ENCODE measurements around the gene KIF1B.
A peak's percentile ranks its signal among the peaks of the same experiment; 100 is the strongest.
"Not testable (repeated sequence)": the region's sequence is repeated elsewhere in the genome, so short reads cannot be mapped to it uniquely, and the experiment has no call there.

The KIF1B gene

DNA sequence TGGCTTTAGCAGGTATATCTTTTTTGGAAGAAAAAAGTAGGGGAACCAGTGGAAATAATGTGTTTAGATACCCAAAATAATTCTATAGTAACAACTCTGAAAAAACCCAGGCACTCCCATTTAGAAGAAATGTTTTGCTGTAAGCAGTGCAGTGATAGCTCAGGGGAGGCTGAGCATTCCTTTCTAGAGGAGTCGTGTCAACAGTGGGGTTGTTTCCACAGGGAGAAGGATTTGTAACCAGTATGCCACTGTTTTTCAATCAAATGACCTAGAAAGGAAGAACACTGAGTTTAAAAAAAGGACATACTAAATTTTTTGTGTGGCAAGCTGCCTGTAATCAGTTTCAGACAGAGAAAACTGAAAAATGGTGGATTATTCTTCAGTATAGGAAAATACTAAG is 190.9 kb downstream of the KIF1B start:
- no peak for DNase-seq
- CTCF ChIA-PET: interaction anchor here (2.6 to 6.3 kb wide), 3 partner anchors 9 to 28 kb away, joined by 7 to 56 read pairs (median 16); partner anchors contain the start of gene CENPS
- Histone ChIP-seq H3K36me3 (ENCODE audit: control insufficient read depth in 4 of 4, insufficient read depth in 4 of 4, low read length in 3 of 4) (peaks cover 12 to 37% (median 27%) of the 10 kb centered on the region in 4 experiments), H3K27me3 (replicated peaks in 2 of 5; ENCODE audit: control insufficient read depth in 4 of 5, insufficient read depth in 5 of 5, low read length in 4 of 5) (no peaks in the 10 kb centered on the region), H3K9me3 (ENCODE audit: control extremely low read depth in 1 of 5, control insufficient read depth in 4 of 5, insufficient read depth in 2 of 5, low read depth in 1 of 5, low read length in 4 of 5) (no peaks in the 10 kb centered on the region), H3K4me3 (ENCODE audit: control insufficient read depth in 1 of 7, extremely low read depth in 1 of 7, insufficient read depth in 4 of 7, low read depth in 2 of 7, low read length in 6 of 7) (peak overlapping the region in 1 of 7 experiments; percentile 27), H3K4me1 (ENCODE audit: control extremely low read depth in 1 of 4, control insufficient read depth in 4 of 4, insufficient read depth in 4 of 4, low read length in 3 of 4) (peaks cover 7 to 33% (median 20%) of the 10 kb centered on the region in 4 experiments), H3K27ac (ENCODE audit: insufficient read depth in 1 of 2, low read depth in 1 of 2, low read length in 2 of 2, poor library complexity in 1 of 2, severe bottlenecking in 2 of 2) (peak overlapping the region in 1 of 2 experiments; percentile 79)
- no CpG with 5 or more reads among the region's 1 CpG for WGBS (ENCODE audit: insufficient coverage)
- POLR2A ChIA-PET: no interaction called here

DNA sequence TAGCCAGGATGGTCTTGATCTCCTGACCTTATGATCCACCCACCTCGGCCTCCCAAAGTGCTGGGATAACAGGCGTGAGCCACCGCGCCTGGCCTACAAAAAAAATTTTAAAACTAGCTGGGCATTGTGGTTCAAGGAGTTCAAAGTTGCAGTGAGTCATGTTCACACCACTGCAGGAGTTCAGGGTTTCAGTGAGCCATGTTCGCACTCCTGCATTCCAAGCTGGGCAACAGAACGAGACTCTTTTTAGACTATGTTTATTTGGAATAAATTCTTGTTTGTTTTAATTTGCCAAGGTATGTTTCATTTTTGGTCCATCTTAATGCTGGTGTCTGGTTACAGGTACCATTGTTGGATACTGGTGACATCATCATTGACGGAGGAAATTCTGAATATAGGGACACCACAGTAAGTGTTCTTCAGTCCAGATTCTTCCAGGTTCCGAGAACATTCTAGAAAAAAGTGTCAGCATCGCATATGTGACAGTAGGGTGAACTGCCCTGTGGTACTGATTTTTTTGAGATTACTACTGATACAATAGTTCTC is 192.4 kb downstream of the KIF1B start:
- H3K9me3 ChIP-seq (ENCODE audit: control extremely low read depth in 1 of 5, control insufficient read depth in 4 of 5, insufficient read depth in 2 of 5, low read depth in 1 of 5, low read length in 4 of 5): no peaks in the 10 kb centered on the region
- peaks cover 20 to 53% (median 42%) of the 10 kb centered on the region in 4 experiments for H3K36me3 ChIP-seq (ENCODE audit: control insufficient read depth in 4 of 4, insufficient read depth in 4 of 4, low read length in 3 of 4)
- H3K27ac ChIP-seq (ENCODE audit: insufficient read depth in 1 of 2, low read depth in 1 of 2, low read length in 2 of 2, poor library complexity in 1 of 2, severe bottlenecking in 2 of 2): no peak overlapping the region
- peaks cover 7 to 29% (median 18%) of the 10 kb centered on the region in 4 experiments for H3K4me1 ChIP-seq (ENCODE audit: control extremely low read depth in 1 of 4, control insufficient read depth in 4 of 4, insufficient read depth in 4 of 4, low read length in 3 of 4)
- WGBS (ENCODE audit: insufficient coverage): 94% methylated on average over 2 of the region's 9 CpGs
- no peak overlapping the region for H3K4me3 ChIP-seq (ENCODE audit: control insufficient read depth in 1 of 7, extremely low read depth in 1 of 7, insufficient read depth in 4 of 7, low read depth in 2 of 7, low read length in 6 of 7)
- CTCF ChIA-PET: interaction anchor here (1.1 to 6.3 kb wide), 3 partner anchors 9 to 27 kb away, joined by 4 to 56 read pairs (median 7); partner anchors contain the start of gene CENPS
- no peaks in the 10 kb centered on the region for H3K27me3 ChIP-seq (replicated peaks in 2 of 5; ENCODE audit: control insufficient read depth in 4 of 5, insufficient read depth in 5 of 5, low read length in 4 of 5)
- no peak for DNase-seq
- POLR2A ChIA-PET: no interaction called here

DNA sequence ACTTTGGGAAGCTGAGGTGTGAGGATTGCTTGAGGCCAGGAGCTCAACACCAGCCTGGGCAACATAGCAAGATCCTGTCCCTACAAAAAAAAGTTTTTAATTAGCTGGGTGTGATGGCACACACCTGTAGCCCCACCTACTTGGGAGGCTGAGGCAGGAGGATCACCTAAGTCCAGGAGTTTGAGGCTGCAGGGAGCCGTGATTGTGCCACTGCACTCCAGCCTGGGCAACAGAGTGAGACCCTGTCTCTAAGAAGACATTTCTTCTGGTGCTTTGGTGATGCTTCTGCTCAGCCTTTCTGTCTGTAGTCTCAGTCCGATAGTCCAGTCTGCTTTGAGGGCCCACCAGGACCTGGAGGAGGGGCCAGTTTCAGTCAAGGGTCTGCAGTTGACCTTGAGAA is 196.8 kb downstream of the KIF1B start:
- no peak overlapping the region for H3K27ac ChIP-seq (ENCODE audit: insufficient read depth in 1 of 2, low read depth in 1 of 2, low read length in 2 of 2, poor library complexity in 1 of 2, severe bottlenecking in 2 of 2)
- 96% methylated on average over 2 of the region's 2 CpGs for WGBS (ENCODE audit: insufficient coverage)
- H3K4me3 ChIP-seq (ENCODE audit: control insufficient read depth in 1 of 7, extremely low read depth in 1 of 7, insufficient read depth in 4 of 7, low read depth in 2 of 7, low read length in 6 of 7): no peak overlapping the region
- ChIA-PET POLR2A (no interaction called here), CTCF (no interaction called here)
- no peak for DNase-seq
- H3K36me3 ChIP-seq (ENCODE audit: control insufficient read depth in 4 of 4, insufficient read depth in 4 of 4, low read length in 3 of 4): peaks cover 42 to 90% (median 74%) of the 10 kb centered on the region in 4 experiments
- no peaks in the 10 kb centered on the region for H3K4me1 ChIP-seq (ENCODE audit: control extremely low read depth in 1 of 4, control insufficient read depth in 4 of 4, insufficient read depth in 4 of 4, low read length in 3 of 4)
- no peaks in the 10 kb centered on the region for H3K27me3 ChIP-seq (replicated peaks in 2 of 5; ENCODE audit: control insufficient read depth in 4 of 5, insufficient read depth in 5 of 5, low read length in 4 of 5)
- no peaks in the 10 kb centered on the region for H3K9me3 ChIP-seq (ENCODE audit: control extremely low read depth in 1 of 5, control insufficient read depth in 4 of 5, insufficient read depth in 2 of 5, low read depth in 1 of 5, low read length in 4 of 5)

DNA sequence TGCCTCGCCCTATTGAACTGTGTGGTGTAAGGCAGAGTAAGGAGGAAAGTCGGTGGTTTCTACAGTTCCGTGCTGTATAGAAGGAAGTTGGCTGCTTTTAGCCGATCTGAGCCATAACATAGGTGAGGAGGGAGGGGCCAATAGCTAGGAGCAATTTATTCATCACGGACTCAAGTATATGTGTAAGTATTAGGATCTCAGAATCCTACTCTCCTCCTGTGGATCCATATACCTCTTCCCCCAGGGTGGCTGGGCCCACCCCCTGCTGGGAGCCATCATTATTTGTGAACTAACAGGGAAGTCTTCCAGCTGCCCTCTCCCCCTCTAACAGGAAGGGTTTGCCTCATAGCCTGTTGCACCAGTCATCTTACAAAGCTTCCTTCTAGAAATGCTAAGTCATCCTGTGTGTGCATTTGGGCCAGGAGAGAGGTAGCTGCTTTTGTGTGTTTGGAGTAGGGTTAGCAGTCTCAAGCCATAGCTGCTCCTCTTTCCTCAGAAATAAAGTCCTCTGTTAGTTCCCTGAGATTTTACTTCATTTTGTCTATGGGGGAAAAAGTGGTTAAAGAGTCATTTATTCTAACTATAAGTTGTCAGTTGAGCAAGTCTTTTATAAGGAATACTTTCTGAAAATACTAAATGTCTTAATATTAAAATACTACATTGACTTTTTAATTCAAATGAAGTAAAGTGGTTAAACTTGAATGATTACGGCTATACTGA is 205.0 kb downstream of the KIF1B start:
- DNase-seq: peak; percentile 92 to 96 (median 94)

DNA sequence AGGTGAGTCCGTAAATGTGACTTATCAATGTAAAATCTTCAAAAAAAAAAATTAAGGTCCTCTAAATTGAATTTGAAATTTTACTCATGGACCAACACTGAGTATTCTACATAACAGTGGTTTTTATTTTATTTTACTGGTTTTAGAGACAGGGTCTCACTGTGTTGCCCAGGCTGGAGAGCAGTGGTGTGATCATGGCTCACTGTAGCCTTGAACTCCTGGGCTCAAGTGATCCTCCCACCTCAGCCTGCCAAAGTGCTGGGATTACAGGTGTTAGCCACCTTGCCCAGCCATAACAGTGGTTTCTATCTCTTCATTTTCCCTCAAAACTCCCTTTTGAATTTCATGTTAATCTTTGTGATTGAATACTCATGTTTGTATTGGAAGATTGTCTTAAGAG is 205.6 kb downstream of the KIF1B start:
- not testable (repeated sequence) for H3K9me3 ChIP-seq (ENCODE audit: control extremely low read depth in 1 of 5, control insufficient read depth in 4 of 5, insufficient read depth in 2 of 5, low read depth in 1 of 5, low read length in 4 of 5); DNase-seq; H3K27me3 ChIP-seq (replicated peaks in 2 of 5; ENCODE audit: control insufficient read depth in 4 of 5, insufficient read depth in 5 of 5, low read length in 4 of 5)
- Histone ChIP-seq H3K4me3 (ENCODE audit: control insufficient read depth in 1 of 7, extremely low read depth in 1 of 7, insufficient read depth in 4 of 7, low read depth in 2 of 7, low read length in 6 of 7) (peak overlapping the region in 1 of 7 experiments; percentile 45), H3K4me1 (ENCODE audit: control extremely low read depth in 1 of 4, control insufficient read depth in 4 of 4, insufficient read depth in 4 of 4, low read length in 3 of 4) (peaks cover 8 to 31% (median 29%) of the 10 kb centered on the region in 4 experiments), H3K36me3 (ENCODE audit: control insufficient read depth in 4 of 4, insufficient read depth in 4 of 4, low read length in 3 of 4) (peaks cover 23 to 79% (median 52%) of the 10 kb centered on the region in 4 experiments), H3K27ac (ENCODE audit: insufficient read depth in 1 of 2, low read depth in 1 of 2, low read length in 2 of 2, poor library complexity in 1 of 2, severe bottlenecking in 2 of 2) (peak overlapping the region; percentile 91 to 95)
- WGBS (ENCODE audit: insufficient coverage): no CpG with 5 or more reads among the region's 1 CpG
- ChIA-PET POLR2A (interaction anchor here (1.3 kb wide), 1 partner anchor 10 kb away, joined by 3 read pairs; no protein-coding TSS in a partner anchor), CTCF (interaction anchor here (0.7 to 2.1 kb wide), 10 partner anchors 8 to 41 kb away, joined by 3 to 9 read pairs (median 4); partner anchors contain the start of gene CENPS)

More for the DNA sequence above, 205.0 kb downstream of the KIF1B start:
- H3K27ac ChIP-seq (ENCODE audit: insufficient read depth in 1 of 2, low read depth in 1 of 2, low read length in 2 of 2, poor library complexity in 1 of 2, severe bottlenecking in 2 of 2): peak overlapping the region; percentile 91 to 95
- H3K4me1 ChIP-seq (ENCODE audit: control extremely low read depth in 1 of 4, control insufficient read depth in 4 of 4, insufficient read depth in 4 of 4, low read length in 3 of 4): peaks cover 8 to 31% (median 29%) of the 10 kb centered on the region in 4 experiments
- no peaks in the 10 kb centered on the region for H3K27me3 ChIP-seq (replicated peaks in 2 of 5; ENCODE audit: control insufficient read depth in 4 of 5, insufficient read depth in 5 of 5, low read length in 4 of 5)
- no peaks in the 10 kb centered on the region for H3K9me3 ChIP-seq (ENCODE audit: control extremely low read depth in 1 of 5, control insufficient read depth in 4 of 5, insufficient read depth in 2 of 5, low read depth in 1 of 5, low read length in 4 of 5)
- H3K4me3 ChIP-seq (ENCODE audit: control insufficient read depth in 1 of 7, extremely low read depth in 1 of 7, insufficient read depth in 4 of 7, low read depth in 2 of 7, low read length in 6 of 7): peak overlapping the region in 5 of 7 experiments; percentile 25 to 58 (median 41)
- H3K36me3 ChIP-seq (ENCODE audit: control insufficient read depth in 4 of 4, insufficient read depth in 4 of 4, low read length in 3 of 4): peaks cover 25 to 81% (median 50%) of the 10 kb centered on the region in 4 experiments
- WGBS (ENCODE audit: insufficient coverage): 0% methylated on average over 3 of the region's 6 CpGs
- ChIA-PET POLR2A (interaction anchor here (0.9 to 1.3 kb wide), 2 partner anchors 11 to 17 kb away, joined by 3 to 5 read pairs; partner anchors contain the start of gene PGD), CTCF (interaction anchor here (0.7 to 2.1 kb wide), 9 partner anchors 9 to 34 kb away, joined by 3 to 9 read pairs (median 5); partner anchors contain the start of gene CENPS)

DNA sequence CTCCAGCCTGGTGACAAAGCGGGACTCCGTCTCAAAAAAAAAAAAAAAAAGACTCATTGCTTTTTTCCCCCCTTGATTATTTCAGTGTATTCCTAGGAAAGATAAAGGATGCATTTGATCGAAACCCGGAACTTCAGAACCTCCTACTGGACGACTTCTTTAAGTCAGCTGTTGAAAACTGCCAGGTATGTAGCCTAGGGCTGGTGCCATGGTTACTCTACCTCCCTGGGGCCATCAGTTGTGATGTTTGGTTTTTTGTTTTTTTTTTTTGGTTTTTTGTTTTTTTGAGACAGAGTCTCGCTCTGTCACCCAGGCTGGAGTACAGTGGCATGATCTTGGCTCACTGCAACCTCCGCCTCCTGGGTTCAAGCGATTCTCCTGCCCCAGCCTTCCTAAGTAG is 208.4 kb downstream of the KIF1B start:
- H3K9me3 ChIP-seq (ENCODE audit: control extremely low read depth in 1 of 5, control insufficient read depth in 4 of 5, insufficient read depth in 2 of 5, low read depth in 1 of 5, low read length in 4 of 5); POLR2A ChIA-PET; H3K27me3 ChIP-seq (replicated peaks in 2 of 5; ENCODE audit: control insufficient read depth in 4 of 5, insufficient read depth in 5 of 5, low read length in 4 of 5); H3K27ac ChIP-seq (ENCODE audit: insufficient read depth in 1 of 2, low read depth in 1 of 2, low read length in 2 of 2, poor library complexity in 1 of 2, severe bottlenecking in 2 of 2); DNase-seq; H3K4me3 ChIP-seq (ENCODE audit: control insufficient read depth in 1 of 7, extremely low read depth in 1 of 7, insufficient read depth in 4 of 7, low read depth in 2 of 7, low read length in 6 of 7): not testable (repeated sequence)
- Histone ChIP-seq H3K4me1 (ENCODE audit: control extremely low read depth in 1 of 4, control insufficient read depth in 4 of 4, insufficient read depth in 4 of 4, low read length in 3 of 4) (peaks cover 8 to 28% (median 25%) of the 10 kb centered on the region in 4 experiments), H3K36me3 (ENCODE audit: control insufficient read depth in 4 of 4, insufficient read depth in 4 of 4, low read length in 3 of 4) (peaks cover 9 to 64% (median 38%) of the 10 kb centered on the region in 4 experiments)
- CTCF ChIA-PET: interaction anchor here (1.2 to 1.3 kb wide), 2 partner anchors 40 to 77 kb away, joined by 3 read pairs; no protein-coding TSS in a partner anchor
- WGBS (ENCODE audit: insufficient coverage): 80% methylated on average over 1 of the region's 8 CpGs
